Retinal pigment epithelial cell (primary cell): ENCODE measurements around the gene PAPOLA.

Experiments used
- DNase-seq: peaks from one replicate; pipeline ENCODE4 v3.0.0-alpha.2; 2010; ENCODE audit warnings: low read depth
- H3K4me3 ChIP-seq: 2 replicates; pipeline ENCODE4 v1.5.1; 2011; ENCODE audit warnings: mild to moderate bottlenecking, low read length, control low read depth, moderate library complexity
- TF ChIP-seq, protein P1 (sequence below): conservative IDR thresholded peaks from 2 replicates; pipeline ENCODE4 v1.5.1; 2011; ENCODE audit warnings: low read depth, low read length, control low read depth, inconsistent platforms

PAPOLA gene

DNA sequence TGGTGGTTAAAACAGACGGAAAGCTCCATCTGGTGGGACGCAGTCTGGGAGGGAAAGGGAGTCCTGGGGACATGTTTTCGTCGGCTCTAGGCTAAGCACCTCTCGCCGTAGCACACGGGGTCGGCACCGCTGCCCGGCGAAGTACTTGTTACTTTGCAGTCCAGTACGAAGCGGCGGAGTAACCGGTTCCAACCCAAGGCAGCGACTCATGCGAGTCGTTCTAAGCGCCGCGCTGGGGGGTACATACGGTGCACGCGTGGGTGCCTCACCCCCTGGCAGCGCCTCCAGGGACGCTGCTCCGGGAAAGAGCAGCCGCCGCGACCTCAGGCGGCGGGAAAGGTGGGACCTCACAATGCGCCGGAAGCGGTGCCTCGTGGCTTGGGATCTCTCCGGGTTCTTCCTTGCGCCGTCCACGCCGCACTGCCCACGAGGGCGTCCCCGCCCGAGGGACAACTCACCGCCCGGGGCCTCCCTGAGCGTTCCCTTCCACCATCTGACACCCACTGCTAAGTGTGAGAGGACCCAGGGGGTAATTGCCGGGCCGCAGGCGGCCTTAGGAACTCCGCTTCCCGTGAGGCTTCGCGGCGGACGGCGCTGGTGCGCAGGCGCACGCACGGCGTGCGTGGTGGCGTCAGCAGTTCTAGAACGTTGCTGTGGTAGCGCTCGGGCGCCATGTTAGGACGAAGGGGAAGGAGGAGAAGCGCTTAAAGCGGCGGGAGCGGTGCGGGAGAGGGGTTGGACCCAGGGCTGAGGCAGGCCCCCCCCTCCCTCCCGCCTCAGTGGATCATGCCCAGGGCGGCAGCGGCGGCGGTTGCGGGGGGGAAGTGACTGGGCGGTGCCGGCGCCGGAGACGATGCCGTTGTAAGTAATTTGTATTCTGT is at the start of gene PAPOLA:
Gene PAPOLA (plus strand): TSS at position 643 of the 881 bp plus-strand sequence. CDS start 211 bp downstream, at position 854.
- TF ChIP-seq, protein P1, sequence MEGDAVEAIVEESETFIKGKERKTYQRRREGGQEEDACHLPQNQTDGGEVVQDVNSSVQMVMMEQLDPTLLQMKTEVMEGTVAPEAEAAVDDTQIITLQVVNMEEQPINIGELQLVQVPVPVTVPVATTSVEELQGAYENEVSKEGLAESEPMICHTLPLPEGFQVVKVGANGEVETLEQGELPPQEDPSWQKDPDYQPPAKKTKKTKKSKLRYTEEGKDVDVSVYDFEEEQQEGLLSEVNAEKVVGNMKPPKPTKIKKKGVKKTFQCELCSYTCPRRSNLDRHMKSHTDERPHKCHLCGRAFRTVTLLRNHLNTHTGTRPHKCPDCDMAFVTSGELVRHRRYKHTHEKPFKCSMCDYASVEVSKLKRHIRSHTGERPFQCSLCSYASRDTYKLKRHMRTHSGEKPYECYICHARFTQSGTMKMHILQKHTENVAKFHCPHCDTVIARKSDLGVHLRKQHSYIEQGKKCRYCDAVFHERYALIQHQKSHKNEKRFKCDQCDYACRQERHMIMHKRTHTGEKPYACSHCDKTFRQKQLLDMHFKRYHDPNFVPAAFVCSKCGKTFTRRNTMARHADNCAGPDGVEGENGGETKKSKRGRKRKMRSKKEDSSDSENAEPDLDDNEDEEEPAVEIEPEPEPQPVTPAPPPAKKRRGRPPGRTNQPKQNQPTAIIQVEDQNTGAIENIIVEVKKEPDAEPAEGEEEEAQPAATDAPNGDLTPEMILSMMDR: no peak
- peak within 1 kb of the TSS; percentile 79 for H3K4me3 ChIP-seq
- DNase-seq: peak; percentile 85

GRCh38 chr14:96452684-96453083 is 49.5 kb upstream of the PAPOLA start:
- H3K4me3 ChIP-seq: no peak overlapping the region
- DNase-seq: no peak
- TF ChIP-seq, protein P1: no peak

- H3K4me3 ChIP-seq: no peak overlapping the region
- DNase-seq: no peak
- TF ChIP-seq, protein P1: no peak
These were observed 46.6 kb upstream of the PAPOLA start for GRCh38 chr14:96455588-96455987.

DNA sequence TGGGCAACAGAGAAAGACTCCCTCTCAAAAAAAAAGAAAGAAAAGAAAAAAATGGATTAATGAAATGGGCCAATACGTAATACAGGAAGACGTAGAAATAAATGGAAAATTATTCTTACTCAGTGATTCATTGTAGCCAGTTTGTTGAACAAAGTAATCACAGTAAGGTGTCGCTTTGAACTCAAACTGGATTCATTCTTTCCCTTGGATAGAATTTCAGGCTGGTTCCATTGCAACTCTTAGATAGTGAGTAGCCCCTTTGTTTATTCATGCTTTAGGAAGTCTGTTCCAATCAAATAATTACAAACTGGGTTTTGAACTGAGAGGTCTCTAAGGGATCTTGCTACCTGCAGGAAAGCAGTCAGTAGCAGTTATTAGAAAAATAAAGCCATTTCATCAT is 42.3 kb upstream of the PAPOLA start:
- H3K4me3 ChIP-seq: no peak overlapping the region
- DNase-seq: no peak
- TF ChIP-seq, protein P1: no peak

- TF ChIP-seq, protein P1: no peak
- DNase-seq: no peak
- no peak overlapping the region for H3K4me3 ChIP-seq
These were observed 40.0 kb upstream of the PAPOLA start for GRCh38 chr14:96461950-96462798.

- no peak for DNase-seq
- H3K4me3 ChIP-seq: no peak overlapping the region
- TF ChIP-seq, protein P1: no peak
These were observed 38.0 kb upstream of the PAPOLA start for GRCh38 chr14:96464136-96464535.
